ENCODE measurements around the gene DOCK2. TPM values are rescaled to one million over a fixed set of nuclear protein-coding genes. Genes with fewer than 3 reads are reported as not detected.

The DOCK2 gene
- total and polyA plus RNA-seq, 9 of the 15 experiments (the other 6 are each of a cell fraction or from before 2014, with no cell fraction given): 4.5 to 42.6 (median 20.5) TPM

- no peaks in the 10 kb centered on the region for H3K9me3 ChIP-seq (replicated peaks; ENCODE audit: control insufficient read depth, insufficient read depth, low read depth, low read length)
- H3K27me3 ChIP-seq (ENCODE audit: control insufficient read depth in 2 of 2, insufficient read depth in 2 of 2, low read length in 2 of 2): no peaks in the 10 kb centered on the region
- H3K27ac ChIP-seq (ENCODE audit: extremely low read depth, low read depth, low read length): no peak overlapping the region
- DNase-seq (ENCODE audit: extremely low read depth in 1 of 4, low spot score in 3 of 4) (no peak), FAIRE-seq (no peak), ATAC-seq (no peak; the same call in 2 of the 3 replicates)
- 38% methylated on average over 4 of the region's 5 CpGs for WGBS (ENCODE audit: insufficient coverage, low coverage, missing lambda C conversion rate)
- H3K9me1 ChIP-seq (ENCODE audit: control insufficient read depth, insufficient read depth, low read length): no peaks in the 10 kb centered on the region
- TF ChIP-seq, protein P1, sequence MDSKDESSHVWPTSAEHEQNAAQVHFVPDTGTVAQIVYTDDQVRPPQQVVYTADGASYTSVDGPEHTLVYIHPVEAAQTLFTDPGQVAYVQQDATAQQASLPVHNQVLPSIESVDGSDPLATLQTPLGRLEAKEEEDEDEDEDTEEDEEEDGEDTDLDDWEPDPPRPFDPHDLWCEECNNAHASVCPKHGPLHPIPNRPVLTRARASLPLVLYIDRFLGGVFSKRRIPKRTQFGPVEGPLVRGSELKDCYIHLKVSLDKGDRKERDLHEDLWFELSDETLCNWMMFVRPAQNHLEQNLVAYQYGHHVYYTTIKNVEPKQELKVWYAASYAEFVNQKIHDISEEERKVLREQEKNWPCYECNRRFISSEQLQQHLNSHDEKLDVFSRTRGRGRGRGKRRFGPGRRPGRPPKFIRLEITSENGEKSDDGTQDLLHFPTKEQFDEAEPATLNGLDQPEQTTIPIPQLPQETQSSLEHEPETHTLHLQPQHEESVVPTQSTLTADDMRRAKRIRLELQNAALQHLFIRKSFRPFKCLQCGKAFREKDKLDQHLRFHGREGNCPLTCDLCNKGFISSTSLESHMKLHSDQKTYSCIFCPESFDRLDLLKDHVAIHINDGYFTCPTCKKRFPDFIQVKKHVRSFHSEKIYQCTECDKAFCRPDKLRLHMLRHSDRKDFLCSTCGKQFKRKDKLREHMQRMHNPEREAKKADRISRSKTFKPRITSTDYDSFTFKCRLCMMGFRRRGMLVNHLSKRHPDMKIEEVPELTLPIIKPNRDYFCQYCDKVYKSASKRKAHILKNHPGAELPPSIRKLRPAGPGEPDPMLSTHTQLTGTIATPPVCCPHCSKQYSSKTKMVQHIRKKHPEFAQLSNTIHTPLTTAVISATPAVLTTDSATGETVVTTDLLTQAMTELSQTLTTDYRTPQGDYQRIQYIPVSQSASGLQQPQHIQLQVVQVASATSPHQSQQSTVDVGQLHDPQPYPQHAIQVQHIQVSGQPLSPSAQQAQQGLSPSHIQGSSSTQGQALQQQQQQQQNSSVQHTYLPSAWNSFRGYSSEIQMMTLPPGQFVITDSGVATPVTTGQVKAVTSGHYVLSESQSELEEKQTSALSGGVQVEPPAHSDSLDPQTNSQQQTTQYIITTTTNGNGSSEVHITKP (IDR thresholded peaks at IDR 0.05; ENCODE audit: partially characterized antibody): no peak
- TF ChIP-seq ZNF133 (CRISPR knock-in tag; IDR thresholded peaks at IDR 0.05) (no peak), NFE2L1 (tag; IDR thresholded peaks at IDR 0.05; ENCODE audit: borderline replicate concordance, low read depth) (no peak), ZNF584 (CRISPR knock-in tag; IDR thresholded peaks at IDR 0.05; ENCODE audit: low read depth) (no peak), ZNF717 (CRISPR knock-in tag; IDR thresholded peaks at IDR 0.05) (no peak), ELK3 (CRISPR knock-in tag; IDR thresholded peaks at IDR 0.05) (no peak), PML (IDR thresholded peaks at IDR 0.05; ENCODE audit: low read length) (no peak), ZNF124 (CRISPR knock-in tag; IDR thresholded peaks at IDR 0.05) (no peak), HNRNPH1 (optimal IDR thresholded peaks at IDR 0.05; ENCODE audit: low read depth, low read length) (no peak), POU5F1 (IDR thresholded peaks at IDR 0.05; ENCODE audit: borderline replicate concordance, low read depth, low read length, partially characterized antibody) (no peak), NR2F6 (CRISPR knock-in tag; IDR thresholded peaks at IDR 0.05) (no peak)
- no peaks in the 10 kb centered on the region for H4K20me1 ChIP-seq (replicated peaks; ENCODE audit: control insufficient read depth, insufficient read depth, low read length)
- intact Hi-C loops (cut with micrococcal nuclease) (no loop called here), in situ Hi-C loops (cut with MboI) (no loop called here)
- ChIA-PET CTCF (ENCODE audit: low intra/inter-chr PET ratio) (no interaction called here), POLR2A (no interaction called here)
- no peak overlapping the region for H3K4me2 ChIP-seq (ENCODE audit: insufficient read depth, low read length)
- H3K36me3 ChIP-seq (ENCODE audit: control insufficient read depth, insufficient read depth, low read length): no peaks in the 10 kb centered on the region
- H3K79me2 ChIP-seq (ENCODE audit: control insufficient read depth, insufficient read depth, low read length): no peaks in the 10 kb centered on the region
- no peak overlapping the region for H2AFZ ChIP-seq (ENCODE audit: low read depth, low read length)
- no peak overlapping the region for H3K4me3 ChIP-seq
- H3K4me1 ChIP-seq (replicated peaks in 1 of 2; ENCODE audit: control insufficient read depth in 2 of 2, insufficient read depth in 2 of 2, low read length in 2 of 2): no peaks in the 10 kb centered on the region
- BruUV-seq (replicated peaks): no TSS peak
- H3K9ac ChIP-seq (ENCODE audit: insufficient read depth in 1 of 2, low read depth in 2 of 2, low read length in 2 of 2): no peak overlapping the region
Measured at GRCh38 chr5:169811023-169811422, 173.9 kb downstream of the DOCK2 start.

Measured in K562 (cell line).